ENCODE results near the gene PRMT9. TPM values are rescaled to one million over a fixed set of nuclear protein-coding genes. Genes with fewer than 3 reads are reported as not detected.

Gene PRMT9
- polyA plus RNA-seq, 1 donor (not counting 4 experiments of a cell fraction or from before 2014, with no cell fraction given), result 10.4 TPM

- no peak for TF ChIP-seq EZH2 (IDR thresholded peaks at IDR 0.05; ENCODE audit: low read length)
- TF ChIP-seq CTCF (optimal IDR thresholded peaks at IDR 0.05 in 1 of 3, IDR thresholded peaks at IDR 0.05 in 1 of 3, conservative IDR thresholded peaks at IDR 0.05 in 1 of 3; ENCODE audit: extremely low read depth in 1 of 3, insufficient read depth in 2 of 3, low read length in 3 of 3), result no peak
- peak within 1 kb of the TSS; percentile 87 for H2AFZ ChIP-seq (ENCODE audit: control insufficient read depth, low read length)
- H3K9ac ChIP-seq (ENCODE audit: control insufficient read depth, extremely low read depth, insufficient read depth, low read length), result peak within 1 kb of the TSS; percentile 87
- peak within 1 kb of the TSS; percentile 89 for H3K4me2 ChIP-seq (ENCODE audit: control insufficient read depth, extremely low read depth, insufficient read depth, low read depth, low read length)
- no peaks in the 10 kb centered on the region for H3K27me3 ChIP-seq (ENCODE audit: control insufficient read depth, extremely low read depth, insufficient read depth, low read length)
- H3K4me1 ChIP-seq (ENCODE audit: control insufficient read depth, extremely low read depth, insufficient read depth, low read length), result peaks cover 46% of the 10 kb centered on the region
- no peaks in the 10 kb centered on the region for H3K36me3 ChIP-seq (ENCODE audit: control insufficient read depth in 2 of 2, extremely low read depth in 1 of 2, insufficient read depth in 2 of 2, low read length in 2 of 2)
- dilution Hi-C loops (cut with MboI; ENCODE audit: extremely low pct_ligation_motif_present, low sequenced_read_pairs), result no loop called here
- peak within 1 kb of the TSS; percentile 63 to 94 (median 77) for H3K4me3 ChIP-seq (ENCODE audit: control insufficient read depth in 2 of 3, extremely low read depth in 1 of 3, insufficient read depth in 2 of 3, low read depth in 1 of 3, low read length in 3 of 3)
- no peaks in the 10 kb centered on the region for H4K20me1 ChIP-seq (ENCODE audit: control insufficient read depth, extremely low read depth, insufficient read depth, low read length)
- FAIRE-seq (no peak), DNase-seq (ENCODE audit: low read depth, low spot score) (no peak)
- H3K27ac ChIP-seq (ENCODE audit: control insufficient read depth, insufficient read depth, low read length), result peak within 1 kb of the TSS; percentile 48
- H3K9me1 ChIP-seq (ENCODE audit: control insufficient read depth, extremely low read depth, insufficient read depth, low read length), result no peaks in the 10 kb centered on the region
- peaks cover 45% of the 10 kb centered on the region for H3K79me2 ChIP-seq (ENCODE audit: control insufficient read depth, insufficient read depth, low read length)
- H3K9me3 ChIP-seq (ENCODE audit: control insufficient read depth, low read depth, low read length), result no peaks in the 10 kb centered on the region
Measured at GRCh38 chr4:147731580-147732517, 47.9 kb upstream of the PRMT9 start, which contains the start of gene ARHGAP10. Gene ARHGAP10, plus strand, starts transcription at chr4:147732088. Its CDS starts 214 bp downstream, at chr4:147732302.

- no peak for DNase-seq (ENCODE audit: low read depth, low spot score)
- FAIRE-seq, result no peak
- Histone ChIP-seq H3K4me3 (ENCODE audit: control insufficient read depth in 2 of 3, extremely low read depth in 1 of 3, insufficient read depth in 2 of 3, low read depth in 1 of 3, low read length in 3 of 3) (no peak overlapping the region), H3K27me3 (ENCODE audit: control insufficient read depth, extremely low read depth, insufficient read depth, low read length) (no peaks in the 10 kb centered on the region), H3K79me2 (ENCODE audit: control insufficient read depth, insufficient read depth, low read length) (peaks cover 32% of the 10 kb centered on the region), H3K9ac (ENCODE audit: control insufficient read depth, extremely low read depth, insufficient read depth, low read length) (no peak overlapping the region), H3K4me1 (ENCODE audit: control insufficient read depth, extremely low read depth, insufficient read depth, low read length) (peaks cover 31% of the 10 kb centered on the region), H3K27ac (ENCODE audit: control insufficient read depth, insufficient read depth, low read length) (no peak overlapping the region), H3K4me2 (ENCODE audit: control insufficient read depth, extremely low read depth, insufficient read depth, low read depth, low read length) (no peak overlapping the region), H3K9me1 (ENCODE audit: control insufficient read depth, extremely low read depth, insufficient read depth, low read length) (no peaks in the 10 kb centered on the region), H3K36me3 (ENCODE audit: control insufficient read depth in 2 of 2, extremely low read depth in 1 of 2, insufficient read depth in 2 of 2, low read length in 2 of 2) (no peaks in the 10 kb centered on the region), H3K9me3 (ENCODE audit: control insufficient read depth, low read depth, low read length) (no peaks in the 10 kb centered on the region), H4K20me1 (ENCODE audit: control insufficient read depth, extremely low read depth, insufficient read depth, low read length) (no peaks in the 10 kb centered on the region), H2AFZ (ENCODE audit: control insufficient read depth, low read length) (no peak overlapping the region)
- dilution Hi-C loops (cut with MboI; ENCODE audit: extremely low pct_ligation_motif_present, low sequenced_read_pairs), result no loop called here
- TF ChIP-seq EZH2 (IDR thresholded peaks at IDR 0.05; ENCODE audit: low read length), result no peak
- TF ChIP-seq CTCF (optimal IDR thresholded peaks at IDR 0.05 in 1 of 3, IDR thresholded peaks at IDR 0.05 in 1 of 3, conservative IDR thresholded peaks at IDR 0.05 in 1 of 3; ENCODE audit: extremely low read depth in 1 of 3, insufficient read depth in 2 of 3, low read length in 3 of 3), result no peak
Measured at GRCh38 chr4:147730333-147730732, 46.4 kb upstream of the PRMT9 start.

Data from keratinocyte (primary cell).